ENCODE data around the gene NPHP4.

DNA sequence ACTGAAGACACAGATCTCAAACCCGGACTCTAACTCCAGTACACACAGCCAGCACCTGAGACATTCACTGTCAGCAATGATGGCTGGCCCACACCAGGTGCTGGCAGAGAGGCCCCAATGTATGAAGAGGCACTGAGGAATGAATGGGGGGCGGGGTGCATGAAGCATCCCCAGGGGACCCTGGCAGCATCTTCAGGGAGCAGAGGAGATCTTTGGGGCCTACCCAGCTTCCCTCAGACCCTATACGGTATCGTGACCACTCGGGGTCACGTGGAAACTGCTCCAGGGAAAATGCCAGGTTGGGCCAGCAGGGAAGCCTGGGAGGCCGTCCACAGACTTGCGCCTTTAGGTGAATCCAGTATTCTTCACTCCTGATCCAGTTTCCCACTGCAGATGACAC lies 84.3 kb downstream of the NPHP4 start:
- no peak for TF ChIP-seq POLR2A (IDR thresholded peaks at IDR 0.05)
- TF ChIP-seq, protein P1, sequence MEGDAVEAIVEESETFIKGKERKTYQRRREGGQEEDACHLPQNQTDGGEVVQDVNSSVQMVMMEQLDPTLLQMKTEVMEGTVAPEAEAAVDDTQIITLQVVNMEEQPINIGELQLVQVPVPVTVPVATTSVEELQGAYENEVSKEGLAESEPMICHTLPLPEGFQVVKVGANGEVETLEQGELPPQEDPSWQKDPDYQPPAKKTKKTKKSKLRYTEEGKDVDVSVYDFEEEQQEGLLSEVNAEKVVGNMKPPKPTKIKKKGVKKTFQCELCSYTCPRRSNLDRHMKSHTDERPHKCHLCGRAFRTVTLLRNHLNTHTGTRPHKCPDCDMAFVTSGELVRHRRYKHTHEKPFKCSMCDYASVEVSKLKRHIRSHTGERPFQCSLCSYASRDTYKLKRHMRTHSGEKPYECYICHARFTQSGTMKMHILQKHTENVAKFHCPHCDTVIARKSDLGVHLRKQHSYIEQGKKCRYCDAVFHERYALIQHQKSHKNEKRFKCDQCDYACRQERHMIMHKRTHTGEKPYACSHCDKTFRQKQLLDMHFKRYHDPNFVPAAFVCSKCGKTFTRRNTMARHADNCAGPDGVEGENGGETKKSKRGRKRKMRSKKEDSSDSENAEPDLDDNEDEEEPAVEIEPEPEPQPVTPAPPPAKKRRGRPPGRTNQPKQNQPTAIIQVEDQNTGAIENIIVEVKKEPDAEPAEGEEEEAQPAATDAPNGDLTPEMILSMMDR (IDR thresholded peaks at IDR 0.05): no peak
- no peak for TF ChIP-seq POLR2AphosphoS5 (IDR thresholded peaks at IDR 0.05)
